ENCODE measurements around the gene SMIM43. TPM values are rescaled to one million over a fixed set of nuclear protein-coding genes. Genes with fewer than 3 reads are reported as not detected.

SMIM43 gene
- polyA plus RNA-seq, 1 of the 3 experiments (the other 2 are of a cell fraction) = 37.2 TPM

DNA sequence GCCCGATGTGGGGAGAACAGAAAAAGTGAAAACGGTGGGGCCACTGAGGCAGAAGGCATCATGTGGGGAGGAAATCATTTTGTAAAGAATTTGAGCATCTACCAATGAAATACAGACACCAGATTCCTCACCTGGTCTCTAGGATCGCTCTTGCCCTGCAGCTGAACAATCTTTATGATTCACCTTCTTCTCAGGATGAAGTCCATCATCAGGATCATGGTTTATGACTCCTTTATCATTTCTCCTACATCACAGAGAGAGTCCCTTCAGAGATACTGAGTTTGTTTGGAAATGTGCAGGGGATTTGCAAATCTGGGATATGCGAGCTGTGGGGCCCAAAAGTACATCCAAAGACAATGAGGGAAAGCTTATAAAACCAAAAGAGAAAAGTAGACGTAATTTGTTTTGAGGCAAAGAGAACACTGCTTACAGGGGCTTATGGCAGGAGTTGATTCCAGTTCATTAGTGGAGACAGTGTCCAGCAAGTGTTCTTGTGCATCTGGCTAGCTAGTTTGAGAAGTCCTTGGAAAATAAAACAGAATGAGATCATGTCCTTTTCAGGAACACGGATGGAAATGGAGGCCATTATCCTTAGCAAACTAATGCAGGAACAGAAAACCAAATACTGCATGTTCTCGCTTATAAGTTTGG lies 52.8 kb downstream of the SMIM43 start (continued):
- TF ChIP-seq, protein P1, sequence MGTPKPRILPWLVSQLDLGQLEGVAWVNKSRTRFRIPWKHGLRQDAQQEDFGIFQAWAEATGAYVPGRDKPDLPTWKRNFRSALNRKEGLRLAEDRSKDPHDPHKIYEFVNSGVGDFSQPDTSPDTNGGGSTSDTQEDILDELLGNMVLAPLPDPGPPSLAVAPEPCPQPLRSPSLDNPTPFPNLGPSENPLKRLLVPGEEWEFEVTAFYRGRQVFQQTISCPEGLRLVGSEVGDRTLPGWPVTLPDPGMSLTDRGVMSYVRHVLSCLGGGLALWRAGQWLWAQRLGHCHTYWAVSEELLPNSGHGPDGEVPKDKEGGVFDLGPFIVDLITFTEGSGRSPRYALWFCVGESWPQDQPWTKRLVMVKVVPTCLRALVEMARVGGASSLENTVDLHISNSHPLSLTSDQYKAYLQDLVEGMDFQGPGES (IDR thresholded peaks at IDR 0.05; ENCODE audit: low read depth, low read length) = no peak
- TF ChIP-seq FOSL2 (IDR thresholded peaks at IDR 0.05; ENCODE audit: borderline replicate concordance, low read depth) = no peak
- no peak for TF ChIP-seq EZH2phosphoT487 (IDR thresholded peaks at IDR 0.05; ENCODE audit: borderline replicate concordance, low read depth)
- no peak for TF ChIP-seq NRF1 (IDR thresholded peaks at IDR 0.05; ENCODE audit: low read depth, low read length)
- TF ChIP-seq CTCF (IDR thresholded peaks at IDR 0.05) = no peak
- no peak for TF ChIP-seq ELF1 (IDR thresholded peaks at IDR 0.05)
- TF ChIP-seq FOXJ3 (CRISPR knock-in tag; IDR thresholded peaks at IDR 0.05) = no peak
- no peak for TF ChIP-seq MEF2A (IDR thresholded peaks at IDR 0.05; ENCODE audit: borderline replicate concordance, low read depth)

GRCh38 chr4:121711263-121712000 lies 53.5 kb downstream of the SMIM43 start:
- peaks cover 4 to 16% of the 10 kb centered on the region in 2 experiments; a peak in 2 of 4 replicates for H3K4me1 ChIP-seq (ENCODE audit: control insufficient read depth in 1 of 2, insufficient read depth in 2 of 2, low read depth in 1 of 2, low read length in 1 of 2)
- peak overlapping the region; percentile 99 for H2AFZ ChIP-seq (ENCODE audit: low read depth)
- no peaks in the 10 kb centered on the region for H3K9me2 ChIP-seq
- no peaks in the 10 kb centered on the region for H3K36me3 ChIP-seq (replicated peaks in 1 of 2; ENCODE audit: control insufficient read depth in 1 of 2, insufficient read depth in 2 of 2, low read length in 1 of 2)
- H3K27ac ChIP-seq (ENCODE audit: low read depth in 2 of 2, low read length in 1 of 2) = peak overlapping the region; percentile 80 to 97; a peak in 3 of 4 replicates
- H4K20me1 ChIP-seq (ENCODE audit: insufficient read depth) = no peaks in the 10 kb centered on the region
- 7% methylated on average over 18 of the region's 18 CpGs for WGBS (ENCODE audit: low lambda C conversion rate)
- H3K27me3 ChIP-seq (ENCODE audit: insufficient read depth) = no peaks in the 10 kb centered on the region
- H3K79me2 ChIP-seq (ENCODE audit: insufficient read depth) = no peaks in the 10 kb centered on the region
- POLR2A ChIA-PET = interaction anchor here (1.1 kb wide), 1 partner anchor 15 kb away, joined by 7 read pairs; the partner anchor contains the start of gene ANXA5
- H3K9me3 ChIP-seq = no peaks in the 10 kb centered on the region
- peak overlapping the region; percentile 24 to 52; a peak in 2 of 4 replicates for H3K4me3 ChIP-seq (ENCODE audit: low read depth in 2 of 2, low read length in 1 of 2)
- peak; percentile 65 for DNase-seq
- peak overlapping the region; percentile 73 for H3K9ac ChIP-seq
- CTCF ChIA-PET = interaction anchor here (0.6 to 1.2 kb wide), 2 partner anchors 29 to 227 kb away, joined by 3 read pairs; no protein-coding TSS in a partner anchor
- peak overlapping the region; percentile 78 for H3K4me2 ChIP-seq
- peaks cover 9% of the 10 kb centered on the region for H3F3A ChIP-seq (replicated peaks; ENCODE audit: insufficient read depth)
- peak; percentile 76 for TF ChIP-seq MAX (IDR thresholded peaks at IDR 0.05; ENCODE audit: low read depth)
- no peak; the same call in 1 of the 2 replicates for TF ChIP-seq MEF2A (IDR thresholded peaks at IDR 0.05; ENCODE audit: borderline replicate concordance, low read depth)
- no peak for TF ChIP-seq GATA2 (CRISPR knock-in tag; IDR thresholded peaks at IDR 0.05)
- no peak for TF ChIP-seq USF1 (IDR thresholded peaks at IDR 0.05; ENCODE audit: borderline replicate concordance, low read depth)
- peak; percentile 99 for TF ChIP-seq JUND (IDR thresholded peaks at IDR 0.05)
- TF ChIP-seq FOXM1 (IDR thresholded peaks at IDR 0.05; ENCODE audit: low read depth) = no peak
- TF ChIP-seq, protein P2, sequence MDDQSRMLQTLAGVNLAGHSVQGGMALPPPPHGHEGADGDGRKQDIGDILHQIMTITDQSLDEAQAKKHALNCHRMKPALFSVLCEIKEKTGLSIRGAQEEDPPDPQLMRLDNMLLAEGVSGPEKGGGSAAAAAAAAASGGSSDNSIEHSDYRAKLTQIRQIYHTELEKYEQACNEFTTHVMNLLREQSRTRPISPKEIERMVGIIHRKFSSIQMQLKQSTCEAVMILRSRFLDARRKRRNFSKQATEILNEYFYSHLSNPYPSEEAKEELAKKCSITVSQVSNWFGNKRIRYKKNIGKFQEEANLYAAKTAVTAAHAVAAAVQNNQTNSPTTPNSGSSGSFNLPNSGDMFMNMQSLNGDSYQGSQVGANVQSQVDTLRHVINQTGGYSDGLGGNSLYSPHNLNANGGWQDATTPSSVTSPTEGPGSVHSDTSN (IDR thresholded peaks at IDR 0.05) = peak; percentile 61
- peak; percentile 95 for TF ChIP-seq TEAD4 (IDR thresholded peaks at IDR 0.05; ENCODE audit: borderline replicate concordance, insufficient read depth)
- TF ChIP-seq RAD21 (IDR thresholded peaks at IDR 0.05; ENCODE audit: low read length) = no peak
- peak; percentile 92 for TF ChIP-seq NFIC (IDR thresholded peaks at IDR 0.05; ENCODE audit: borderline replicate concordance)
- TF ChIP-seq TAF1 (IDR thresholded peaks at IDR 0.05; ENCODE audit: borderline replicate concordance, low read depth, low read length) = peak; percentile 80
- peak; percentile 30 for TF ChIP-seq CHD2 (IDR thresholded peaks at IDR 0.05; ENCODE audit: low read length, partially characterized antibody)
- TF ChIP-seq CTCF (IDR thresholded peaks at IDR 0.05) = no peak

Data from SK-N-SH (cell line).